T-helper 17 cell (primary cell): Measurements from ENCODE around the gene C9orf152. TPM values are rescaled to one million over a fixed set of nuclear protein-coding genes. Genes with fewer than 3 reads are reported as not detected.
"Not testable (repeated sequence)": the region's sequence is repeated elsewhere in the genome, so short reads cannot be mapped to it uniquely, and the experiment has no call there.

ENCODE experiments used
- ATAC-seq: fragments of 150-1000 bp; cut with Tn5 transposase; 2 replicates; pipeline ENCODE4 v1.10.0; 2021; ENCODE audit warnings: mild to moderate bottlenecking, moderate library complexity
- DNase-seq, 3 donors: peaks; one replicate each; pipeline versions ENCODE4 v3.0.0 to v3.0.0-alpha.2; 2020 to 2021
- H3K9me3 ChIP-seq: one replicate; pipeline ENCODE4 v1.7.0; 2013; ENCODE audit warnings: low read length, mild to moderate bottlenecking; ENCODE audit not compliant: control insufficient read depth, poor library complexity, severe bottlenecking
- H3K27ac Mint-ChIP-seq: one replicate; pipeline ENCODE4 v1.8.0; 2022; ENCODE audit warnings: mild to moderate bottlenecking, moderate library complexity, mixed read lengths
- H3K27me3 Mint-ChIP-seq: one replicate; pipeline ENCODE4 v1.8.0; 2022; ENCODE audit warnings: mixed read lengths
- H3K36me3 Mint-ChIP-seq: one replicate; pipeline ENCODE4 v1.8.0; 2022; ENCODE audit warnings: low read depth, mixed read lengths
- H3K4me1 Mint-ChIP-seq: one replicate; pipeline ENCODE4 v1.8.0; 2022; ENCODE audit warnings: mild to moderate bottlenecking, mixed read lengths
- H3K4me3 Mint-ChIP-seq: one replicate; pipeline ENCODE4 v1.8.0; 2022; ENCODE audit warnings: mild to moderate bottlenecking, moderate library complexity, mixed read lengths
- total RNA-seq, 4 donors: library from RNA in 2 of 4; stranded (reverse) in 2 of 4; gene quantifications; one replicate each; pipeline ENCODE4 v1.2.3 and lab custom pipeline; 2022 to 2026

The C9orf152 gene
- total RNA-seq, 2 donors from 2014 or later = not detected

DNA sequence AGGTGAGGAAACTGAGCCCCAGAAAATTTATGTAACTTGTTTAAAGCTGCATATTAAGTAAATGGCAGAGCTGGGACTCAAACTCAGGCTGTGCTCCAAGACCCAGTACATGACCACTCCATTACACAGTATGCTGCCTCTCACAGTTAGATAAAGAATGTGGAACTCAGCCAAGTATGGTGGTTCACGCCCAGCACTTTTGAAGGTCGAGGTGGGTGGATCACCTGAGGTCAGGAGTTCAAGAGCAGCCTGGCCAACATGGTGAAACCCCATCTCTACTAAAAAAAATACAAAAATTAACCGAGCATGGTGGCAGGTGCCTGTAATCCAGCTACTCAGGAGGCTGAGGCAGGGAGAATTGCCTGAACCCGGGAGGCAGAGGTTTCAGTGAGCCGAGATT lies 2.3 kb downstream of the C9orf152 start:
- not testable (repeated sequence) for H3K4me1 Mint-ChIP-seq, H3K27ac Mint-ChIP-seq, ATAC-seq, DNase-seq, H3K9me3 ChIP-seq, H3K36me3 Mint-ChIP-seq, H3K4me3 Mint-ChIP-seq
- peaks cover 62% of the 10 kb centered on the region for H3K27me3 Mint-ChIP-seq

DNA sequence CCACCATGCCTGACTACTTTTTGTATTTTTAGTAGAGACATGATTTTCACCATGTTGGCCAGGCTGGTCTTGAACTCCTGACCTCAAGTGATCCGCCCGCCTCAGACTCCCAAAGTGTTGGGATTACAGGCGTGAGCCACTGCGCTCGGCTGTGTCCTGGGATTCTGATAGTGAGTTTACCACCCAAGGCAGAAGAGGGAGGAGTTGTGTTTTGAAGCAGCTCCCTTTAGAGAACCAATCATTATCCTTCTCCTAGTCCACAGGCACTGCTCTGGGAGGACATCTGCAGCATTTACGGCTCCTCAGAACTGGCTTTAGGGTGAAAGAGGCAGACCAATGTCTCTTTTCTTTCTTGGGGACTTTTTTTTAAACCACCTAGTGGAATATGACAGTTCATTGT lies 5.7 kb downstream of the C9orf152 start:
- peaks cover 2% of the 10 kb centered on the region for H3K36me3 Mint-ChIP-seq
- no peak overlapping the region for H3K27ac Mint-ChIP-seq
- ATAC-seq = no peak
- H3K4me1 Mint-ChIP-seq = no peaks in the 10 kb centered on the region
- peaks cover 50% of the 10 kb centered on the region for H3K27me3 Mint-ChIP-seq
- H3K4me3 Mint-ChIP-seq = no peak overlapping the region
- DNase-seq = no peak
- no peaks in the 10 kb centered on the region for H3K9me3 ChIP-seq

- no peaks in the 10 kb centered on the region for H3K9me3 ChIP-seq
- Mint-ChIP-seq H3K27ac (no peak overlapping the region), H3K36me3 (no peaks in the 10 kb centered on the region), H3K27me3 (peaks cover 37% of the 10 kb centered on the region), H3K4me1 (no peaks in the 10 kb centered on the region), H3K4me3 (no peak overlapping the region)
- DNase-seq (no peak), ATAC-seq (no peak)
Observed at GRCh38 chr9:110199643-110200042, 8.3 kb downstream of the C9orf152 start.

DNA sequence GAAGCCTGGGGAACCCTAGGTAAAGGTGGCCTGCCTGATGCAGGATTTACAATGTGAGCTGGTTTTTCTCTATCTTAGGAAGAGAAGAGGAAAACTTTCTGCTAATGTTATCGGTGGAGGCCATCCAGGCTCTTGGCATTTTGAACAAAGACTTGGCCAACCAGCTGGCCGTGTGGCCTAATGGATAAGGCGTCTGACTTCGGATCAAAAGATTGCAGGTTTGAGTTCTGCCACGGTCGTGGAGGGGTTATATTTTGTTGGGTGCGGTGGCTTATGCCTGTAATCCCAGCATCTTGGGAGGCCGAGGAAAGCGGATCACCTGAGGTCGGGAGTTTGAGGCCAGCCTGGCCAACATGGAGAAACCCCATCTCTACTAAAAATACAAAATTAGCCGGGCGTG lies 9.6 kb downstream of the C9orf152 start:
- Mint-ChIP-seq H3K4me1 (no peaks in the 10 kb centered on the region), H3K27me3 (peaks cover 28% of the 10 kb centered on the region), H3K4me3 (no peak overlapping the region), H3K27ac (no peak overlapping the region), H3K36me3 (no peaks in the 10 kb centered on the region)
- no peak for ATAC-seq
- no peaks in the 10 kb centered on the region for H3K9me3 ChIP-seq
- no peak for DNase-seq

DNA sequence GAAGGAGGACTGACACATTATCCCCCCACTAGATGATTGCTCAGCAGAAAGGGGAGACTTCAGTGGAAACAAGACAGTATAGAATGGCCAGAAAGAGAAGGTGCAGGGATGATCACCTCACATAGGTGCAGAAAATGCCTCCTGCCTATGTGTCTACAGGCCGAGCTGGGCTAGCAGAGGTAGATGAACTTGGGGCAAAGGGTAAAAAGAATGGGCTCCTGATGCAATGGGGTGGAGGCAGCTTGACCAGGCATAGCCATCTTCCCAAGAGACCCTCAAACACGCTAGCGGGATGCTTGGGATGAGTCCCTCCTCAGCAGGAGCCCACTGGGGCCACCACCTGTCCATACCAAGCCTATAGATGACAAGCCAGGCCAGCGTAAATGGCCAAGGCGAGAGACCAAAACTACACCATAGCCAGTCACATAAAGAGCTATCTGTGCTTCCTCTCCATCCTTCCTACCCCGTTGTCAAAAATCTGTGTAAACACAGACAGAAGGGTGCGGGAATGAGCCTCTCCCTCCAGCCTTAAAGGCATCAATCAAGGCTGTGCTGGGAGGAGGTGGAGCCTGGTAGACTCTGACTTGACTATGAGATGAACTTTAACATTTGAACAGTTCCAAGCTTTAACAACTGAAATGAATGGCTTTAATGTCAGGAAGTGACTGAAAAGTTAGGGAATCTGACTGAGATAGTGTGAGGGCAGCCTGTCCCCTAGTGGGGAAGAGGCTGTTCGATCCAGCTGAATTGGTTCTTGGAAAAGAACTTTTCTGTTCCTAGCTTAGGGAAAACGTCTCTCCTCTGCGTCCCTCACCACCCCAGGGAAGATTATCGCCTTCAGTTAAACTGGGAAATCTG lies 10.4 kb downstream of the C9orf152 start:
- no peak for DNase-seq
- Mint-ChIP-seq H3K36me3 (peaks cover 3% of the 10 kb centered on the region), H3K27ac (no peak overlapping the region), H3K4me1 (no peaks in the 10 kb centered on the region), H3K4me3 (no peak overlapping the region), H3K27me3 (peaks cover 30% of the 10 kb centered on the region)
- no peaks in the 10 kb centered on the region for H3K9me3 ChIP-seq
- ATAC-seq = no peak

GRCh38 chr9:110196084-110196499 lies 11.9 kb downstream of the C9orf152 start:
- not testable (repeated sequence) for H3K4me3 Mint-ChIP-seq, H3K9me3 ChIP-seq, H3K36me3 Mint-ChIP-seq, H3K4me1 Mint-ChIP-seq, ATAC-seq, DNase-seq, H3K27ac Mint-ChIP-seq
- peaks cover 20% of the 10 kb centered on the region for H3K27me3 Mint-ChIP-seq

GRCh38 chr9:110192531-110193261 lies 15.3 kb downstream of the C9orf152 start:
- Mint-ChIP-seq H3K36me3 (peaks cover 3% of the 10 kb centered on the region), H3K4me3 (no peak overlapping the region), H3K27me3 (peaks cover 11% of the 10 kb centered on the region), H3K27ac (peak overlapping the region; percentile 62), H3K4me1 (no peaks in the 10 kb centered on the region)
- no peaks in the 10 kb centered on the region for H3K9me3 ChIP-seq
- no peak for ATAC-seq
- no peak for DNase-seq

DNA sequence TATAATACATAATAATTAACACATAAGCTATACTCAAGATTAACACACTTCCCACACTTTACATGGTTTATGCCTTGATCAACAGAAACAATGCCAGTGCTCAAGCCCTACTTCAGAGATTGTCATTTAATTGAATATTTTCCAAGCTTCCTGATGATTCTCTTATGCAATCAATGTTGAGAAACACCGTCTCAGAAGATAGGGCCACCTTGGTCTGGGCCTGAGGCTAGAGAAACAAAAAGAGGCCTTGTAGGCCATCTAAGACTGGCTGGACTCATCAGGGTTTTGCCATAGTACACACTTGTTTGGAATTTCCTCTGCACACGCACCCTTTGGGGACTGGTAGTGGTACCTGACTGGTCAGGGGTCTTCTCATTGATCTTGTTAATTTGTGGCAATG lies 16.3 kb downstream of the C9orf152 start:
- H3K9me3 ChIP-seq = no peaks in the 10 kb centered on the region
- Mint-ChIP-seq H3K4me3 (no peak overlapping the region), H3K27ac (no peak overlapping the region), H3K4me1 (no peaks in the 10 kb centered on the region), H3K36me3 (peaks cover 3% of the 10 kb centered on the region), H3K27me3 (peaks cover 14% of the 10 kb centered on the region)
- DNase-seq (no peak), ATAC-seq (no peak)

DNA sequence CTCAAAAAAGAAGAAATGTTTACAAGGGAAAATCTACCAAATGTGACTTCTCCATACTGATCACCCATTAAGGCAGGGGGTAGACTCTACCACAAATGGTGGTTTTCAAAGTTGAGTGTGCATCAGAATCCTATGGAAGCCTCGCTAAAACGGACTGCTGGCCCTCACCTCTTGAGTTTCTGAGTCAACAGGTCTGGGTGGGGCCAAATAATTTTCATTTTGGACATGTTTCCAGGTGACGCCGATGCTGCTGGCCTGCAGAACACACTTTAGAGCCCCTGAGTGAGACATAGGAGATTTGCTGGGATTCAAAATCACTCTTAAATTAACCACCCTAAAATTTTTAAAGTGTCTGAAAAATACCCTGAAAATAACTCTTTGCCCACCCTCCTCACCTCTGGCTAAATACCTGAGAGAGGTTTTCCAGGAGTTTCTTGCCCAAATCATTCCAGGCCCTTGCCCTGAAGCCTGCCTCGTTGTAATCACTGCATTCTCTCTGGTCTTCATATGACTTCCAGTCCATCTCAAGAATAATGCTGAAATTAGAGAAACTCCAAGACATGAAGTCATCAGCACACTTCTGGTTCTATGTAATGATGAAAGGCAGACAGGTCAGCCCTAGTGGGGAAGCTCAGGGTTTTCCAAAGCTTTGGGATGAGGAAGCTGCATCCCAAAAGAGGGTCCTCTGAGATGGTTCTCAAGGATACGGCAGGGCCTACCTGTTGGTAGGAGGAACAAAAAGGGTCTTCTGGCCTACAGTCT lies 18.2 kb downstream of the C9orf152 start:
- Mint-ChIP-seq H3K27ac (no peak overlapping the region), H3K4me3 (no peak overlapping the region), H3K4me1 (no peaks in the 10 kb centered on the region), H3K27me3 (peaks cover 21% of the 10 kb centered on the region), H3K36me3 (peaks cover 3% of the 10 kb centered on the region)
- no peaks in the 10 kb centered on the region for H3K9me3 ChIP-seq
- no peak for ATAC-seq
- DNase-seq = no peak

- Mint-ChIP-seq H3K36me3 (peaks cover 3% of the 10 kb centered on the region), H3K4me3 (no peak overlapping the region), H3K27me3 (peaks cover 21% of the 10 kb centered on the region), H3K27ac (no peak overlapping the region), H3K4me1 (no peaks in the 10 kb centered on the region)
- ATAC-seq = no peak
- H3K9me3 ChIP-seq = no peaks in the 10 kb centered on the region
- DNase-seq = no peak
Observed at GRCh38 chr9:110188991-110189390, 19.0 kb downstream of the C9orf152 start.

DNA sequence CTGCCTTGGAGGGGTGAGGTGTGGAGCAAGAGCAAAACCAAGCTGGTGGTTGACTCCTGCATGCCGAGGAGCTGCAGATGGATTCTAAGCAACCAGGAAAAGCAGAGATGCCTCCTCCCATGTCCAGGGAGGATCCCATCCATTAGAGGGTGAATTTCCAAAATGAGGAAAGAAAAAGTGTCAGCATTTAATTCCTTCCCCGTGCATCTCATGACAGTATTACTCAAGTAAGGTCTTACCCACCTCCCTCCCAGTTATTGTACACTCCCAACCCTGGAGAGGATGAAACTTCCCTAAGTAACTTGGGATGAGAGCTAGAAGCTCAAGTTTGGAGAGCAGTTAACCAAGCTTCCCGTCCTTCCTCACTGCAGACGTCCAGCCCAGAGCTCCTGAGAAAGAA lies 19.9 kb downstream of the C9orf152 start:
- Mint-ChIP-seq H3K4me1 (no peaks in the 10 kb centered on the region), H3K4me3 (no peak overlapping the region), H3K27ac (no peak overlapping the region), H3K27me3 (peaks cover 20% of the 10 kb centered on the region), H3K36me3 (peaks cover 3% of the 10 kb centered on the region)
- DNase-seq = no peak
- ATAC-seq = no peak
- H3K9me3 ChIP-seq = no peaks in the 10 kb centered on the region

DNA sequence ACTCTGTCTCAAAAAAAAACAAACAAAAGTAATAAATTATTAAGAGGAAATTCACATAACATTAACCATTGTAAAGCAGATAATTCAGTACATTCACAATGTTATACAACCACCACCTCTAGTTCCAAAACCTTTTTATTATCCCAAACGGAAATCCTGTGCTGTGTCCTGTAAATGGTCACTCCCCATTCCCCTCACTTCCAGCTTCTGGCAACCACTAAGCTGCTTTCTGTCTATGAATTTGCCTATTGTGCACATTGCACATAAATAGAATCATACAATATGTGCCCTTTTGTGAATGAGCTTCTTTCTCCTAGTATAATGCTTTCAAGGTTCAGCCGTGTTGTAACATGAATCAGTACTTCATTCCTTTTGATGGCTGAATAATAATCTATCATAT lies 20.8 kb downstream of the C9orf152 start:
- Mint-ChIP-seq H3K4me1 (no peaks in the 10 kb centered on the region), H3K36me3 (no peaks in the 10 kb centered on the region), H3K4me3 (no peak overlapping the region), H3K27me3 (peaks cover 12% of the 10 kb centered on the region), H3K27ac (no peak overlapping the region)
- no peak for DNase-seq
- H3K9me3 ChIP-seq = no peaks in the 10 kb centered on the region
- ATAC-seq = no peak

GRCh38 chr9:110186254-110186653 lies 21.7 kb downstream of the C9orf152 start:
- Mint-ChIP-seq H3K4me3 (no peak overlapping the region), H3K27me3 (peaks cover 12% of the 10 kb centered on the region), H3K4me1 (no peaks in the 10 kb centered on the region), H3K36me3 (no peaks in the 10 kb centered on the region), H3K27ac (no peak overlapping the region)
- no peak for DNase-seq
- ATAC-seq = no peak
- H3K9me3 ChIP-seq = no peaks in the 10 kb centered on the region
